H9 (cell line): ENCODE results near the gene USP13. TPM values are rescaled to one million over a fixed set of nuclear protein-coding genes. Genes with fewer than 3 reads are reported as not detected.

Experiments
- DNase-seq: peaks from one replicate; pipeline ENCODE4 v3.0.0-alpha.2; 2017
- H2AFZ ChIP-seq: one replicate; pipeline ENCODE4 v1.6.1; 2013; ENCODE audit warnings: mild to moderate bottlenecking, low read length, control low read depth, moderate library complexity
- H2AK5ac ChIP-seq: 2 replicates; pipeline ENCODE4 v1.6.1; 2013; ENCODE audit warnings: low read length, control low read depth, mixed read lengths; ENCODE audit not compliant: insufficient read length
- H2BK120ac ChIP-seq: one replicate; pipeline ENCODE4 v1.6.1; 2013; ENCODE audit warnings: low read depth, mild to moderate bottlenecking, low read length, control low read depth, inconsistent platforms; ENCODE audit not compliant: poor library complexity, severe bottlenecking
- H2BK12ac ChIP-seq: 2 replicates; pipeline ENCODE4 v1.6.1; 2013; ENCODE audit warnings: low read length, control low read depth, mixed read lengths, low read depth; ENCODE audit not compliant: insufficient read length
- H2BK15ac ChIP-seq: 2 replicates; pipeline ENCODE4 v1.6.1; 2013; ENCODE audit warnings: low read depth, low read length, control low read depth
- H2BK20ac ChIP-seq: one replicate; pipeline ENCODE4 v1.6.1; 2013; ENCODE audit warnings: low read depth, mild to moderate bottlenecking, low read length, control low read depth, inconsistent platforms; ENCODE audit not compliant: poor library complexity, severe bottlenecking
- H2BK5ac ChIP-seq: 2 replicates; pipeline ENCODE4 v1.6.1; 2013; ENCODE audit warnings: low read length, control low read depth, mixed read lengths; ENCODE audit not compliant: insufficient read length
- H3K14ac ChIP-seq: 2 replicates; pipeline ENCODE4 v1.6.1; 2013; ENCODE audit warnings: low read length, control low read depth; ENCODE audit not compliant: insufficient read depth
- H3K18ac ChIP-seq: 2 replicates; pipeline ENCODE4 v1.6.1; 2013; ENCODE audit warnings: low read depth, mild to moderate bottlenecking, mixed read lengths, low read length, control low read depth; ENCODE audit not compliant: insufficient read length
- H3K23ac ChIP-seq: 2 replicates; pipeline ENCODE4 v1.6.1; 2013; ENCODE audit warnings: low read length, control low read depth, mixed read lengths, low read depth; ENCODE audit not compliant: insufficient read length
- H3K23me2 ChIP-seq: 2 replicates; pipeline ENCODE4 v1.6.1; 2013; ENCODE audit warnings: low read depth, mild to moderate bottlenecking, mixed read lengths, low read length, control low read depth; ENCODE audit not compliant: insufficient read length, poor library complexity, severe bottlenecking
- H3K27ac ChIP-seq: 2 replicates; pipeline ENCODE4 v1.5.1; 2013; ENCODE audit warnings: low read length, control low read depth, mixed read lengths, low read depth; ENCODE audit not compliant: insufficient read length
- H3K27me3 ChIP-seq: 2 replicates; pipeline ENCODE4 v1.6.1; 2013; ENCODE audit warnings: low read length, control low read depth, inconsistent platforms; ENCODE audit not compliant: insufficient read depth
- H3K4ac ChIP-seq: 2 replicates; pipeline ENCODE4 v1.6.1; 2013; ENCODE audit warnings: low read depth, mild to moderate bottlenecking, control low read depth, inconsistent platforms, low read length, moderate library complexity
- H3K4me1 ChIP-seq: 2 replicates; pipeline ENCODE4 v1.6.1; 2013; ENCODE audit warnings: low read length, control low read depth, inconsistent platforms; ENCODE audit not compliant: insufficient read depth
- H3K4me2 ChIP-seq: 2 replicates; pipeline ENCODE4 v1.6.1; 2013; ENCODE audit warnings: low read length, control low read depth, mixed read lengths; ENCODE audit not compliant: insufficient read length, insufficient read depth
- H3K56ac ChIP-seq: 2 replicates; pipeline ENCODE4 v1.6.1; 2013; ENCODE audit warnings: low read depth, mild to moderate bottlenecking, mixed read lengths, low read length, control low read depth; ENCODE audit not compliant: insufficient read length
- H3K79me1 ChIP-seq: 2 replicates; pipeline ENCODE4 v1.6.1; 2013; ENCODE audit warnings: low read depth, mild to moderate bottlenecking, moderate library complexity, low read length, control low read depth, inconsistent platforms; ENCODE audit not compliant: insufficient read depth, poor library complexity, severe bottlenecking
- H3K79me2 ChIP-seq: 2 replicates; pipeline ENCODE4 v1.6.1; 2013; ENCODE audit warnings: low read length, control low read depth, inconsistent platforms; ENCODE audit not compliant: insufficient read depth
- H3K9ac ChIP-seq: 2 replicates; pipeline ENCODE4 v1.6.1; 2013; ENCODE audit warnings: low read length, control low read depth, mixed read lengths; ENCODE audit not compliant: insufficient read length; ENCODE audit errors: extremely low read depth
- H3K9me3 ChIP-seq: one replicate; pipeline ENCODE4 v1.6.1; 2013; ENCODE audit warnings: low read depth, low read length, inconsistent platforms; ENCODE audit not compliant: control insufficient read depth
- H3T11ph ChIP-seq: one replicate; pipeline ENCODE4 v1.6.1; 2013; ENCODE audit warnings: mild to moderate bottlenecking, low read length, control low read depth, inconsistent platforms
- H4K20me1 ChIP-seq: one replicate; pipeline ENCODE4 v1.6.1; 2013; ENCODE audit not compliant: control insufficient read depth, insufficient read length, insufficient read depth
- H4K5ac ChIP-seq: 2 replicates; pipeline ENCODE4 v1.6.1; 2013; ENCODE audit warnings: low read depth, mild to moderate bottlenecking, mixed read lengths, low read length, control low read depth; ENCODE audit not compliant: insufficient read length
- H4K8ac ChIP-seq: replicated peaks from 2 replicates; pipeline ENCODE4 v1.6.1; 2013; ENCODE audit warnings: low read length, control low read depth, mixed read lengths, low read depth; ENCODE audit not compliant: insufficient read length
- H4K91ac ChIP-seq: 2 replicates; pipeline ENCODE4 v1.6.1; 2013; ENCODE audit warnings: low read depth, mild to moderate bottlenecking, moderate library complexity, mixed read lengths, low read length, control low read depth; ENCODE audit not compliant: insufficient read length
- H3K27ac Mint-ChIP-seq, 3 experiments: 2 replicates in 2 of 3; 3 replicates in 1 of 3; pipeline ENCODE4 v1.8.0; 2020 to 2021; ENCODE audit warnings: mixed read lengths in 3 of 3, mild to moderate bottlenecking in 1 of 3, moderate library complexity in 1 of 3
- H3K27me3 Mint-ChIP-seq: 2 replicates; pipeline ENCODE4 v1.8.0; 2021; ENCODE audit warnings: low read depth, mild to moderate bottlenecking, moderate library complexity, mixed read lengths
- H3K36me3 Mint-ChIP-seq, 3 experiments: 2 replicates in 2 of 3; 3 replicates in 1 of 3; pipeline ENCODE4 v1.8.0; 2020 to 2021; ENCODE audit warnings: low read depth in 3 of 3, mixed read lengths in 3 of 3; ENCODE audit not compliant: insufficient read depth in 1 of 3
- H3K4me1 Mint-ChIP-seq, 2 experiments: 2 replicates each; pipeline ENCODE4 v1.8.0; 2020; ENCODE audit warnings: mixed read lengths in 2 of 2
- H3K4me3 Mint-ChIP-seq, 2 experiments: 2 replicates in 1 of 2; 3 replicates in 1 of 2; pipeline ENCODE4 v1.8.0; 2020 to 2021; ENCODE audit warnings: mild to moderate bottlenecking in 2 of 2, mixed read lengths in 2 of 2, moderate library complexity in 1 of 2
- H3K9me3 Mint-ChIP-seq, 2 experiments: 2 replicates in 1 of 2; 3 replicates in 1 of 2; pipeline ENCODE4 v1.8.0; 2020; ENCODE audit warnings: mild to moderate bottlenecking in 2 of 2, mixed read lengths in 2 of 2, moderate library complexity in 1 of 2
- CTCF ChIP-seq: fragments of 200-600 bp; sonication (generic); conservative IDR thresholded peaks from 3 replicates; pipeline ENCODE4 v1.8.0; 2021; ENCODE audit warnings: antibody characterized with exemption, mild to moderate bottlenecking
- WGBS: extraction: QIAGEN DNeasy Blood & Tissue Kit; methylation state at CpG from one replicate; pipeline ENCODE4 v1.1.7; 2013; ENCODE audit warnings: missing lambda C conversion rate, low lambda C conversion rate, mixed read lengths; ENCODE audit not compliant: insufficient read length; ENCODE audit errors: extremely low coverage; 5-methylcytosine and 5-hydroxymethylcytosine counted together
- total RNA-seq: library from RNA; stranded (reverse); gene quantifications from 2 replicates; pipeline ENCODE4 v1.2.1, GENCODE V29; 2021

The USP13 gene
- total RNA-seq, 1 experiment from 2014 or later, result 26.7 TPM

- H4K91ac ChIP-seq, result no peak overlapping the region
- H4K5ac ChIP-seq, result no peak overlapping the region
- no peak overlapping the region for H3K27ac ChIP-seq
- H3K14ac ChIP-seq, result no peak overlapping the region
- H3K4me2 ChIP-seq, result no peak overlapping the region
- Mint-ChIP-seq H3K4me1 (peaks cover 13 to 16% of the 10 kb centered on the region in 2 experiments), H3K36me3 (peaks cover 8 to 36% (median 34%) of the 10 kb centered on the region in 3 experiments; a peak in 6 of 7 replicates), H3K9me3 (no peaks in the 10 kb centered on the region), H3K27me3 (no peaks in the 10 kb centered on the region), H3K4me3 (no peak overlapping the region), H3K27ac (peak overlapping the region in 2 of 3 experiments; percentile 63 to 82; a peak in 4 of 7 replicates)
- no peak overlapping the region for H2BK15ac ChIP-seq
- H3K9me3 ChIP-seq, result no peaks in the 10 kb centered on the region
- no CpG with 5 or more reads among the region's 10 CpGs for WGBS
- no peak overlapping the region for H4K8ac ChIP-seq
- H3K18ac ChIP-seq, result no peak overlapping the region
- H2BK120ac ChIP-seq, result no peak overlapping the region
- H2AFZ ChIP-seq, result no peak overlapping the region
- no peaks in the 10 kb centered on the region for H3K23me2 ChIP-seq
- no peaks in the 10 kb centered on the region; the same call in 1 of the 2 replicates for H3K4me1 ChIP-seq
- no peaks in the 10 kb centered on the region for H3K79me2 ChIP-seq
- no peak overlapping the region for H3K56ac ChIP-seq
- no peak overlapping the region for H3K9ac ChIP-seq
- no peak overlapping the region for H3K4ac ChIP-seq
- no peaks in the 10 kb centered on the region for H3K79me1 ChIP-seq
- no peak overlapping the region for H2BK12ac ChIP-seq
- no peak overlapping the region for H2BK5ac ChIP-seq
- H3K23ac ChIP-seq, result no peak overlapping the region
- H2AK5ac ChIP-seq, result no peak overlapping the region
- DNase-seq, result peak; percentile 39
- H3T11ph ChIP-seq, result no peak overlapping the region
- TF ChIP-seq CTCF, result no peak
- H3K27me3 ChIP-seq, result no peaks in the 10 kb centered on the region
- no peak overlapping the region for H2BK20ac ChIP-seq
- H4K20me1 ChIP-seq, result no peaks in the 10 kb centered on the region
These were observed 66.4 kb downstream of the USP13 start for GRCh38 chr3:179719048-179719734.
